IPS-15b (cell line): ENCODE measurements around the gene MBD5.

Experiments used
- H3K27me3 ChIP-seq: one replicate; pipeline ENCODE4 v1.6.1; 2013; ENCODE audit warnings: low read length; ENCODE audit not compliant: control insufficient read depth, insufficient read depth
- H3K36me3 ChIP-seq: one replicate; pipeline ENCODE4 v1.6.1; 2013; ENCODE audit warnings: low read length; ENCODE audit not compliant: control insufficient read depth, insufficient read depth
- H3K4me1 ChIP-seq: one replicate; pipeline ENCODE4 v1.6.1; 2013; ENCODE audit warnings: mild to moderate bottlenecking, low read length; ENCODE audit not compliant: control insufficient read depth, insufficient read depth
- H3K4me3 ChIP-seq: one replicate; pipeline ENCODE4 v1.5.1; 2013; ENCODE audit warnings: low read depth, low read length
- H3K9ac ChIP-seq: one replicate; pipeline ENCODE4 v1.6.1; 2013; ENCODE audit warnings: low read depth, mild to moderate bottlenecking, low read length
- H3K9me3 ChIP-seq: one replicate; pipeline ENCODE4 v1.6.1; 2013; ENCODE audit warnings: mild to moderate bottlenecking, low read length; ENCODE audit not compliant: control insufficient read depth, insufficient read depth

Gene MBD5

GRCh38 chr2:148447877-148448276 is 427.0 kb downstream of the MBD5 start:
- Histone ChIP-seq H3K4me1 (no peaks in the 10 kb centered on the region), H3K9me3 (no peaks in the 10 kb centered on the region), H3K36me3 (no peaks in the 10 kb centered on the region), H3K27me3 (no peaks in the 10 kb centered on the region), H3K4me3 (no peak overlapping the region), H3K9ac (no peak overlapping the region)

GRCh38 chr2:148450531-148450930 is 429.6 kb downstream of the MBD5 start:
- H3K36me3 ChIP-seq, result no peaks in the 10 kb centered on the region
- no peaks in the 10 kb centered on the region for H3K4me1 ChIP-seq

GRCh38 chr2:148451046-148451445 is 430.2 kb downstream of the MBD5 start:
- Histone ChIP-seq H3K36me3 (no peaks in the 10 kb centered on the region), H3K9me3 (no peaks in the 10 kb centered on the region), H3K27me3 (no peaks in the 10 kb centered on the region), H3K9ac (no peak overlapping the region), H3K4me1 (no peaks in the 10 kb centered on the region), H3K4me3 (no peak overlapping the region)

More at GRCh38 chr2:148450531-148450930, 429.6 kb downstream of the MBD5 start:
- H3K9ac ChIP-seq, result no peak overlapping the region
- no peaks in the 10 kb centered on the region for H3K27me3 ChIP-seq
- H3K4me3 ChIP-seq, result no peak overlapping the region
- no peaks in the 10 kb centered on the region for H3K9me3 ChIP-seq

GRCh38 chr2:148455791-148456190 is 434.9 kb downstream of the MBD5 start:
- no peaks in the 10 kb centered on the region for H3K36me3 ChIP-seq
- no peak overlapping the region for H3K4me3 ChIP-seq

GRCh38 chr2:148458171-148458570 is 437.3 kb downstream of the MBD5 start:
- Histone ChIP-seq H3K4me3 (no peak overlapping the region), H3K27me3 (no peaks in the 10 kb centered on the region), H3K36me3 (no peaks in the 10 kb centered on the region), H3K4me1 (no peaks in the 10 kb centered on the region), H3K9ac (no peak overlapping the region), H3K9me3 (no peaks in the 10 kb centered on the region)

More at GRCh38 chr2:148455791-148456190, 434.9 kb downstream of the MBD5 start:
- H3K27me3 ChIP-seq, result no peaks in the 10 kb centered on the region
- no peaks in the 10 kb centered on the region for H3K4me1 ChIP-seq
- H3K9ac ChIP-seq, result no peak overlapping the region
- H3K9me3 ChIP-seq, result no peaks in the 10 kb centered on the region

- no peak overlapping the region for H3K9ac ChIP-seq
- no peaks in the 10 kb centered on the region for H3K9me3 ChIP-seq
- H3K4me3 ChIP-seq, result no peak overlapping the region
- H3K4me1 ChIP-seq, result no peaks in the 10 kb centered on the region
- H3K36me3 ChIP-seq, result no peaks in the 10 kb centered on the region
- no peaks in the 10 kb centered on the region for H3K27me3 ChIP-seq
Observed at GRCh38 chr2:148459377-148459778, 438.5 kb downstream of the MBD5 start.

- H3K9me3 ChIP-seq, result no peaks in the 10 kb centered on the region
- no peak overlapping the region for H3K4me3 ChIP-seq
- H3K4me1 ChIP-seq, result no peaks in the 10 kb centered on the region
- H3K27me3 ChIP-seq, result no peaks in the 10 kb centered on the region
- H3K36me3 ChIP-seq, result no peaks in the 10 kb centered on the region
- no peak overlapping the region for H3K9ac ChIP-seq
Observed at GRCh38 chr2:148461876-148462275, 441.0 kb downstream of the MBD5 start.

- Histone ChIP-seq H3K36me3 (no peaks in the 10 kb centered on the region), H3K4me1 (no peaks in the 10 kb centered on the region), H3K9ac (no peak overlapping the region), H3K9me3 (no peaks in the 10 kb centered on the region), H3K27me3 (no peaks in the 10 kb centered on the region), H3K4me3 (no peak overlapping the region)
Observed at GRCh38 chr2:148475626-148476025, 454.7 kb downstream of the MBD5 start.

GRCh38 chr2:148479398-148479797 is 458.5 kb downstream of the MBD5 start:
- Histone ChIP-seq H3K36me3 (no peaks in the 10 kb centered on the region), H3K9ac (no peak overlapping the region), H3K4me3 (no peak overlapping the region), H3K27me3 (no peaks in the 10 kb centered on the region), H3K9me3 (no peaks in the 10 kb centered on the region), H3K4me1 (no peaks in the 10 kb centered on the region)

- Histone ChIP-seq H3K9me3 (no peaks in the 10 kb centered on the region), H3K9ac (no peak overlapping the region), H3K4me3 (no peak overlapping the region), H3K4me1 (no peaks in the 10 kb centered on the region), H3K36me3 (no peaks in the 10 kb centered on the region), H3K27me3 (no peaks in the 10 kb centered on the region)
Observed at GRCh38 chr2:148483665-148484064, 462.8 kb downstream of the MBD5 start.

GRCh38 chr2:148484066-148484465 is 463.2 kb downstream of the MBD5 start:
- H3K4me1 ChIP-seq, result no peaks in the 10 kb centered on the region
- H3K27me3 ChIP-seq, result no peaks in the 10 kb centered on the region
- H3K9ac ChIP-seq, result no peak overlapping the region
- H3K9me3 ChIP-seq, result no peaks in the 10 kb centered on the region
- no peak overlapping the region for H3K4me3 ChIP-seq
- no peaks in the 10 kb centered on the region for H3K36me3 ChIP-seq

GRCh38 chr2:148486655-148487054 is 465.8 kb downstream of the MBD5 start:
- H3K4me3 ChIP-seq, result no peak overlapping the region

GRCh38 chr2:148487439-148487838 is 466.5 kb downstream of the MBD5 start:
- H3K36me3 ChIP-seq, result no peaks in the 10 kb centered on the region
- no peaks in the 10 kb centered on the region for H3K27me3 ChIP-seq
- H3K4me3 ChIP-seq, result no peak overlapping the region
- H3K4me1 ChIP-seq, result no peaks in the 10 kb centered on the region
- H3K9me3 ChIP-seq, result no peaks in the 10 kb centered on the region
- no peak overlapping the region for H3K9ac ChIP-seq

More at GRCh38 chr2:148486655-148487054, 465.8 kb downstream of the MBD5 start:
- Histone ChIP-seq H3K36me3 (no peaks in the 10 kb centered on the region), H3K9me3 (no peaks in the 10 kb centered on the region), H3K4me1 (no peaks in the 10 kb centered on the region), H3K9ac (no peak overlapping the region), H3K27me3 (no peaks in the 10 kb centered on the region)
